Esophagus (tissue), 2 donors: Measurements from ENCODE around the gene SEC24D. TPM values are rescaled to one million over a fixed set of nuclear protein-coding genes. Genes with fewer than 3 reads are reported as not detected.

Experiments
- H3K27ac ChIP-seq, 2 donors: one replicate each; pipeline ENCODE4 v1.5.1; 2013; ENCODE audit warnings: low read depth in 2 of 2, mild to moderate bottlenecking in 2 of 2, inconsistent platforms in 1 of 2, low read length in 1 of 2, moderate library complexity in 1 of 2
- H3K27me3 ChIP-seq, 2 donors: one replicate each; pipeline ENCODE4 v1.6.1; 2013; ENCODE audit warnings: low read length in 2 of 2, control low read depth in 1 of 2, mild to moderate bottlenecking in 1 of 2; ENCODE audit not compliant: insufficient read depth in 2 of 2, control insufficient read depth in 1 of 2
- H3K36me3 ChIP-seq, 2 donors: one replicate each; pipeline ENCODE4 v1.6.1; 2013; ENCODE audit warnings: low read length in 1 of 2; ENCODE audit not compliant: control insufficient read depth in 2 of 2, insufficient read depth in 2 of 2
- H3K4me1 ChIP-seq, 2 donors: one replicate each; pipeline ENCODE4 v1.6.1; 2013; ENCODE audit warnings: low read length in 1 of 2; ENCODE audit not compliant: control insufficient read depth in 2 of 2, insufficient read depth in 2 of 2
- H3K4me3 ChIP-seq, 2 donors: one replicate each; pipeline ENCODE4 v1.5.1; 2013; ENCODE audit warnings: low read length in 2 of 2, mild to moderate bottlenecking in 2 of 2, low read depth in 1 of 2, moderate library complexity in 1 of 2
- H3K9me3 ChIP-seq, 2 donors: one replicate each; pipeline ENCODE4 v1.6.1; 2013; ENCODE audit warnings: mild to moderate bottlenecking in 2 of 2, low read depth in 1 of 2, low read length in 1 of 2, moderate library complexity in 1 of 2; ENCODE audit not compliant: control insufficient read depth in 2 of 2, insufficient read depth in 1 of 2
- WGBS, 2 donors: extraction: QIAGEN DNeasy Blood & Tissue Kit; methylation state at CpG; one replicate each; pipeline ENCODE4 v1.1.7; 2013; 5-methylcytosine and 5-hydroxymethylcytosine counted together
- polyA plus RNA-seq, 2 donors: library from polyadenylated mRNA; stranded (reverse); fragments of 200-250 nt; gene quantifications; one replicate each; pipeline ENCODE4 v1.2.3, GENCODE V29; 2013
- donor health status: healthy with polysubstance abuse.
- donor health status: Bipolar disorder and iron deficiency.

Gene SEC24D
- polyA plus RNA-seq, 2 donors: 4.1 to 8.5 TPM

DNA sequence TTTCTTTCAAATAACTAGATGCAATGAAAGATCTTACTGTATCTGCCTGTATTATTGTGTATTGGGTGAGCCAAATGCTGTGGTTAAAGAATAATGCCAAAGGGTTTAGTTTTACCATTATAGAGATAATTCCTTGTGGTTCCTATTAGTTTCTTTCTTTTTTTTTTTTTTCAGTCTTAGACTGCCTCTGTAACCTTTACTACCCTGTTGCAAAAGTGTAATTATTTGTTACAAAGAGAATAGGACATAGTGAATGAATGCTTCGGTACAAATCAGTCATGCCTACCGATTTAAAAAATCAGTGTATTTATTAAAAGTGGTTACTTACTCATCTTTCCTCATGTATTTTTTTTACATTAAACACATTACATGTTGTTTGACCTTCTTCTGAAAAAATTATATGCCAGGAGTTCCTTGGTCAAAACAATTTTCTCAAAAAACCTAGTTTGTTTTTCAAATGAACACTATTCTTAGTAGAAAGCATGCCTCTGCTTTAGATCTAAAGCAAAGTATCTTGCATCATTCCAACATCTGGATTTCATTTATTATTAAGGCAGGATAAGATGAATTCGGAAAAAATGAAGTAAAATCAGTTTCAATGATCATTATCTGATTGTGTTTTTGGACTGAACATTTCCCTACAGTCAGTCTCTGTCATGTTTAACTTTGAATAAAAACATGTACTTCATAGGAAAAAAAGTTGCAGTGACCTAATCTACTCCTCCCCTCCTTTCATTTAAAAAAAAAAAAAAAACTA lies 31.6 kb upstream of the SEC24D start:
- no peaks in the 10 kb centered on the region for H3K4me1 ChIP-seq
- H3K4me3 ChIP-seq: no peak overlapping the region
- WGBS, 2 donors: 70 to 86% methylated on average over 3 of the region's 3 CpGs
- no peaks in the 10 kb centered on the region for H3K36me3 ChIP-seq
- H3K9me3 ChIP-seq: no peaks in the 10 kb centered on the region
- no peak overlapping the region for H3K27ac ChIP-seq
- no peaks in the 10 kb centered on the region for H3K27me3 ChIP-seq

DNA sequence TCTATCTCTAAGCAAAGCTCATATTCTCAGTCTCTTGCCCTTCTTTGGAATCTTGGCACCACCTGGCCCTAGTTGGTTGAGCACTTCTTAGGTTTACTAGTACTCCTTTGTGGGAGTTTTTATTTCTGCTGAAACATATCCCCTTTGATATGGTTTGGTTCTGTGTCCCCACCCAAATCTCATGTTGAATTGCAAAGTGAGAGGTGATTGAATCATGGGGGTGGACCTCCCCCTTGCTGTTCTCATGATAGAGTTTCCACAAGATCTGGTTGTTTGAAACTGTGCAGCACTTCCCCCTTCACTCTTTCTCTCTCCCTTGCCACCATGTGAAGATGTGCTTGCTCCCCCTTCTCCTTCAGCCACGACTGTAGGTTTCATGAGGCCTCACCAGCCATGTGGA lies 30.5 kb upstream of the SEC24D start:
- Histone ChIP-seq H3K9me3 (no peaks in the 10 kb centered on the region), H3K27ac (no peak overlapping the region), H3K4me1 (no peaks in the 10 kb centered on the region), H3K36me3 (no peaks in the 10 kb centered on the region), H3K4me3 (no peak overlapping the region), H3K27me3 (no peaks in the 10 kb centered on the region)
- WGBS, 2 donors: 75 to 86% methylated on average over 1 of the region's 1 CpG

DNA sequence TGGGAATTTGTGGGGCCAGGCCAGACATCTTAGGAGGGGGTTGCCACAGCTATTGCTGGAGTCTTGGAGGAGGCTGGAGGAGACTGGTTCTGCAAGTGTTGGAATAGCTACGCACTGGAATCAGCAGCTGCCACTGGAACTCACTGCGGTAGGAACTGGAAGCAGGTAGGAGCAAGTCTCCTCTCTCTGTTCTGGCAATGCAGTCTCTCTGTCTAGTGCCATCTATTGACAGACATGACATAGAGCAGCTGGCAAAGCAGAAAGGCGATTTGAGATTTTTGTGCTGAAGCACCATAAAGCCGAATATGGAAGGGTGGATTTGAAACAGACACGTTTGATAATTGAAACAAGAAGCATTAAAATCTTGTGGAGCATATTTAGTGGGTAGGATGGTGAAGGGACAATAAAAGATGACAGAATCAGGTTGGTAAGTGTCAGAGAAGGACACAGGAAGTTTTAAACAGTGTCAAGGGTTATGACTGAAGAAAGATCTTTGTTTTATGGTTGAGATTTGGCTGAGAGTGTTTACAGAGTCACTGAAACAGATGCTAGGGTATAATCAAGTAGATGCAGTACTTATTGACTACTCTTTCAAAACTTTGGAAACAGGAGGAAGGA lies 29.3 kb upstream of the SEC24D start:
- Histone ChIP-seq H3K36me3 (no peaks in the 10 kb centered on the region), H3K4me3 (no peak overlapping the region), H3K9me3 (no peaks in the 10 kb centered on the region), H3K27ac (no peak overlapping the region), H3K4me1 (no peaks in the 10 kb centered on the region), H3K27me3 (no peaks in the 10 kb centered on the region)
- WGBS, 2 donors: 17 to 19% methylated on average over 5 of the region's 5 CpGs

DNA sequence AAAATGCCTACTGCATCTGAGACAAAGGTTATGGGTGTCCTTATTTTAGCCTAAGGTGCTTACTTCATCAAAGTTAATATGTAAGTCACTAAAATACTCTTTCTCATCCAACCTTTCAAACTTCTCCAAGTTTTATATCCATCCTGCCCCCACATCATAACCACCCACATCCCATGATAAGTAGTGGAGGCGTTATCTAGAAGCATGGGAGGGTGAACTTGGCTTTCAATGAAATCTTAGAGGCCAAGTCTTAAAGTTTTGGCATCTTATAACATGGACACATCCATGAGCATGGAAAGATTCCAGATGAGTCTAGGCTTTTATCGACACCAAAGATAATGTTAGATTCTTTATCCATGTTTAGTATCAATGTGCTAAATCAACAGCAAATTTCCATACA lies 22.9 kb upstream of the SEC24D start:
- H3K27me3 ChIP-seq: no peaks in the 10 kb centered on the region
- H3K4me1 ChIP-seq: no peaks in the 10 kb centered on the region
- WGBS, 2 donors: 83 to 90% methylated on average over 2 of the region's 2 CpGs
- no peak overlapping the region for H3K4me3 ChIP-seq
- no peak overlapping the region for H3K27ac ChIP-seq
- H3K9me3 ChIP-seq: no peaks in the 10 kb centered on the region
- no peaks in the 10 kb centered on the region for H3K36me3 ChIP-seq

DNA sequence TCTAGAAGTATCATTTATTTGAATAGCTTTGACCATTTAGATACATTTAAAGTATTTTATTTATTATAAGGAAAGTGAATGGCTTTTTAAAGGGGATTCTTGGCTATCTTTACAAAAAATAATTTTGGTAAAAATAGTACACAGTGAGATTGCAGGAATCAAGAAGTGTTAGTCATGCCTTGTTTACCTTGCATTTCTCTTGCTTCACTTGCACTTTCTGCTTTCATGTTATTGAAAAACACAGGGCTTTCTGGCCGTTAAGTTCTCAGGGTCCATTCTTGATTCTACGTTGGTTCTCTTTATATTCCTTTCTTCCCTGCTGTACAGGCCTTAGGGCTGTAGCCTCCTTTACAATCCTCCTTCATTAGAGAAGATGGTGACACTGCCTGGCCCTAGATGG lies 21.8 kb upstream of the SEC24D start:
- no peak overlapping the region for H3K27ac ChIP-seq
- no peaks in the 10 kb centered on the region for H3K27me3 ChIP-seq
- no peaks in the 10 kb centered on the region for H3K9me3 ChIP-seq
- H3K4me3 ChIP-seq: no peak overlapping the region
- H3K4me1 ChIP-seq: no peaks in the 10 kb centered on the region
- no peaks in the 10 kb centered on the region for H3K36me3 ChIP-seq
- 65 to 79% methylated on average over 2 of the region's 2 CpGs for WGBS, 2 donors

DNA sequence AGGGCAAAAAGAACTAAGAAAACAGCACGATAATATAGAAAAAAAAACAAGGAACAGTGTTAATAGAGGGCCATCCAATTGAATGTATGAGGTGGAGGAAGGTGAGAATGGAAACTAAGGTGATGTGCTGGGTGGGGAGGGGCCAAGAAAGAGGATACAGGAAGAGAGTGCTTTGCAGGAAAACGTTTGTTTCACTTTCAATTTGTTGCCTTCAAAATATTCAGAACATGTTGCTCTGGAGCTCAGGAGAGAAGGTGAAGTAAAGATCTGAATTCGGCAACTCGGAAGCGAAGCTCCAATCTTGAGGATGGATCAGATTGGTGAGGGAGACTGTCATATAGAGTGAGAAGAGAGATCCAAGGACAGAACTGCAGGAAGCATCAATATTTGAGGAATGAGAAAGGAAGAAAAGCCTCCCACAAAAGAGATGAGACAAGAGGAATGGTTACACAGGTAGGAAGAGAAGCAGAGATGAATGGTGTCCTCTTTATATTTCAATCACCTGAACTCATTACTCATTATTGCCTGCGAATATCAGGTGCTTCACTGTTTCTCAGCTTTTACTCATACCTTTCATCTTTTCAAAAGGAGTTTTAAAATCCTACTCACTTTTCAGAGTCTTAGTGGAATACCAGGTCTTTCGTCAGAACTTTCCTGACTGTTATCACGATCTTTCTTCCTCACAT lies 14.7 kb upstream of the SEC24D start:
- H3K4me1 ChIP-seq: no peaks in the 10 kb centered on the region
- 22 to 29% methylated on average over 8 of the region's 8 CpGs for WGBS, 2 donors
- H3K9me3 ChIP-seq: no peaks in the 10 kb centered on the region
- peak overlapping the region; percentile 1 to 22 for H3K27ac ChIP-seq
- H3K36me3 ChIP-seq: no peaks in the 10 kb centered on the region
- H3K4me3 ChIP-seq: peak overlapping the region; percentile 34 to 73
- no peaks in the 10 kb centered on the region for H3K27me3 ChIP-seq

DNA sequence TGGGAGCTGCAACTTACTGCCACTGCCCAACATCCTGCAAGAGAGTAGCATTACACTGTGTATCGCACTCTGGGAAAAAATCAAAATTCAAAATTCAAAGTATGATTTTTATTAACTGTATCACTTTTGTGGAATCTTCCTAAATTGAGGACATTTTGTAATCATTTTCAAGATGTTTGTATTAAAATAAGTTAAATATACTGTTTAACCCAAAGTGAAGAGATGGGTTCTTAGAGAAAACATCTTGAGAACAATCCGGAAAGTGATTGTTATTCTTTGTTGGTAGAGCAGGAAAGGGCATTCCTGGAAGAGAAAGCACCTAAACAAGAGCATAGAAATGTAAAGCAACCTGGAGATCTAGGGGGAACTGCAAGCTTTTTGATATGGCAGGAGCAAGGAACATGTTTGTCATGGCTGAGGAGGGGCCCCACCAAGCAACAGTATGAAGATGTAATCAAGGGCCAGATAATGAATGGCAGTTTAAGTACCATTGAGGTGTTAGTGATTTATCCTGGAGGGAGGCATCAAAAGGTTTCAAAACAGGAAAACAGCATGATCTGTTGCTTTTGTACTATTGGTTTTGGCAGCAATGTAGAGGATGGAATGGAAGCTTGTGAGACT lies 14.1 kb upstream of the SEC24D start:
- 95 to 99% methylated on average over 2 of the region's 2 CpGs for WGBS, 2 donors
- Histone ChIP-seq H3K4me3 (peak overlapping the region in 1 of 2 donors; percentile 73), H3K27ac (no peak overlapping the region), H3K36me3 (no peaks in the 10 kb centered on the region), H3K9me3 (no peaks in the 10 kb centered on the region), H3K4me1 (no peaks in the 10 kb centered on the region), H3K27me3 (no peaks in the 10 kb centered on the region)

DNA sequence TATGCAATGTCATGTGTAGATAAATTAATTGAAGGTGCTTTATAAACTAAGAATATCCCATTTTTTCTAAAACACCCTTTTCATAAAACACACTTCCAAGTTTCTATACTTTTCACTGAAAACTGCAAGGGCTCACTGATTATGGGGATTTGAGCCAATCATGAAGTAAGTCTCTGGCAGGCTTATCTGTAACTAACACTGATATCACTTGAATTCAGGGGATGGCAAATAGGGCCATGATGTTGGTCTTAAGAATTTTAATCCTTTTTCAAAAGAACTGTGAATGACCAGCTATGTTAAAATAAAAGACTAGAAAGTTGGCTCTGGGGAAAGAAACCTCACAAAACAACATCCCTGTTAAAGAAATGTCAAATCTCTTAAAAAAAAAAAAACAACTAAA lies 13.0 kb upstream of the SEC24D start:
- H3K9me3 ChIP-seq: no peaks in the 10 kb centered on the region
- H3K36me3 ChIP-seq: no peaks in the 10 kb centered on the region
- no peak overlapping the region for H3K27ac ChIP-seq
- no peaks in the 10 kb centered on the region for H3K4me1 ChIP-seq
- no peaks in the 10 kb centered on the region for H3K27me3 ChIP-seq
- no peak overlapping the region for H3K4me3 ChIP-seq

DNA sequence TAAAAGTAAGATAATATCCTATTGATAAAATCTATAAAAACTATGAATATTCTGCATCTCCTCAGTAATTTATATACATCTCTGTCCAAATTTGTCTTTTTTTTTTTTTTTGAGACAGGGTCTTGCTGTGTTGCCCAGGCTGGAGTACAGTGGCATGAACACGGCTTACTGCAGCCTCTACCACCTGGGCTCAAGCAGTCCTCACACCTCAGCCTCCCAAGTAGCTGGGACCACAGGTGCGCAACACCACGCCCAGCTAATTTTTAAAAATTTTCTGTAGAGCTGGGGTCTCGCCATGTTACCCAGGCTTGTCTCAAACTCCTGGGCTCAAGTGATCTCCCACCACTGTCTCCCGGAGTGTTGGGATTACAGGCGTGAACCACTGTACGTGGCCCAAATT lies 12.3 kb upstream of the SEC24D start:
- no peak overlapping the region for H3K27ac ChIP-seq
- no peaks in the 10 kb centered on the region for H3K36me3 ChIP-seq
- no peaks in the 10 kb centered on the region for H3K4me1 ChIP-seq
- 90 to 97% methylated on average over 7 of the region's 7 CpGs for WGBS, 2 donors
- no peaks in the 10 kb centered on the region for H3K27me3 ChIP-seq
- H3K9me3 ChIP-seq: no peaks in the 10 kb centered on the region
- H3K4me3 ChIP-seq: no peak overlapping the region
